Measurements from ENCODE around the gene FES. TPM values are rescaled to one million over a fixed set of nuclear protein-coding genes. Genes with fewer than 3 reads are reported as not detected.

The FES gene
- polyA plus RNA-seq, 1 donor = 12.6 TPM

GRCh38 chr15:90876046-90876445, 8.3 kb upstream of the FES start:
- DNase-seq (ENCODE audit: low read depth) = no peak

- no peak for DNase-seq (ENCODE audit: low read depth)
Observed at GRCh38 chr15:90876512-90877170, 7.7 kb upstream of the FES start.

GRCh38 chr15:90877315-90877714, 7.0 kb upstream of the FES start:
- no peak for DNase-seq (ENCODE audit: low read depth)

GRCh38 chr15:90877996-90878395, 6.3 kb upstream of the FES start:
- DNase-seq (ENCODE audit: low read depth) = no peak

GRCh38 chr15:90878660-90879059, 5.6 kb upstream of the FES start:
- DNase-seq (ENCODE audit: low read depth) = no peak

- DNase-seq (ENCODE audit: low read depth) = no peak
Observed at GRCh38 chr15:90879730-90880366, 4.5 kb upstream of the FES start.

- DNase-seq (ENCODE audit: low read depth) = no peak
Observed at GRCh38 chr15:90880381-90881145, 3.7 kb upstream of the FES start.

- no peak for DNase-seq (ENCODE audit: low read depth)
Observed at GRCh38 chr15:90881181-90881977, 2.9 kb upstream of the FES start.

- DNase-seq (ENCODE audit: low read depth) = no peak
Observed at GRCh38 chr15:90881978-90882721, 2.2 kb upstream of the FES start.

GRCh38 chr15:90882781-90883525, 1.4 kb upstream of the FES start:
- DNase-seq (ENCODE audit: low read depth) = no peak

- DNase-seq (ENCODE audit: low read depth) = no peak
Observed at GRCh38 chr15:90883526-90883975, 753 bp upstream of the FES start.

GRCh38 chr15:90884719-90885431, 571 bp downstream of the FES start:
- DNase-seq (ENCODE audit: low read depth) = no peak

GRCh38 chr15:90885432-90886290, 1.4 kb downstream of the FES start:
- DNase-seq (ENCODE audit: low read depth) = no peak

- no peak for DNase-seq (ENCODE audit: low read depth)
Observed at GRCh38 chr15:90886291-90886614, 1.9 kb downstream of the FES start.

- no peak for DNase-seq (ENCODE audit: low read depth)
Observed at GRCh38 chr15:90887037-90887481, 2.8 kb downstream of the FES start.

- DNase-seq (ENCODE audit: low read depth) = no peak
Observed at GRCh38 chr15:90889313-90889730, 5.0 kb downstream of the FES start.

GRCh38 chr15:90889736-90890456, 5.6 kb downstream of the FES start:
- DNase-seq (ENCODE audit: low read depth) = no peak

- no peak for DNase-seq (ENCODE audit: low read depth)
Observed at GRCh38 chr15:90890839-90891238, 6.5 kb downstream of the FES start.
